HepG2 (cell line): ENCODE results near the gene TMEM271. TPM values are rescaled to one million over a fixed set of nuclear protein-coding genes. Genes with fewer than 3 reads are reported as not detected.

Source experiments
- ELK4 ChIP-seq: sonication (generic); formaldehyde crosslinking; IDR thresholded peaks from 2 replicates; pipeline ENCODE4 v1.9.0; 2021; ENCODE audit warnings: missing genetic modification reagents, borderline replicate concordance
- FOXO1 ChIP-seq: sonication (generic); formaldehyde crosslinking; IDR thresholded peaks from 2 replicates; pipeline ENCODE4 v1.4.0; 2020; ENCODE audit warnings: missing genetic modification reagents
- HOXA3 ChIP-seq: sonication (generic); formaldehyde crosslinking; IDR thresholded peaks from 2 replicates; pipeline ENCODE4 v1.5.0; 2020; ENCODE audit warnings: missing genetic modification reagents
- HOXA7 ChIP-seq: sonication (generic); formaldehyde crosslinking; IDR thresholded peaks from 2 replicates; pipeline ENCODE4 v1.8.1; 2022; ENCODE audit warnings: mild to moderate bottlenecking, missing genetic modification reagents, moderate library complexity
- NR2F1 ChIP-seq, 2 experiments: fragments of 450-650 bp in 1 of 2; formaldehyde crosslinking in 1 of 2; IDR thresholded peaks; 2 replicates each; pipeline versions ENCODE4 v1.5.0 to v1.6.1; 2016 to 2020; ENCODE audit warnings: mild to moderate bottlenecking in 1 of 2, missing compliant biosample characterization in 1 of 2, missing genetic modification reagents in 1 of 2, moderate library complexity in 1 of 2
- POLR2A ChIP-seq, 2 experiments: IDR thresholded peaks; 2 replicates each; pipeline ENCODE4 v1.6.1; 2011; ENCODE audit warnings: low read depth in 2 of 2, low read length in 2 of 2, mild to moderate bottlenecking in 1 of 2, moderate library complexity in 1 of 2; ENCODE audit not compliant: insufficient read depth in 1 of 2
- PRDM10 ChIP-seq: sonication (generic); formaldehyde crosslinking; IDR thresholded peaks from 2 replicates; pipeline ENCODE4 v1.4.0; 2020; ENCODE audit warnings: low read depth, missing genetic modification reagents
- SETDB1 ChIP-seq: sonication (generic); formaldehyde crosslinking; IDR thresholded peaks from 2 replicates; pipeline ENCODE4 v1.5.1; 2020; ENCODE audit warnings: missing genetic modification reagents, mild to moderate bottlenecking, borderline replicate concordance
- SIN3A ChIP-seq: IDR thresholded peaks from 2 replicates; pipeline ENCODE4 v1.6.1; 2011; ENCODE audit warnings: low read depth, mild to moderate bottlenecking, control low read depth, low read length, borderline replicate concordance
- THAP11 ChIP-seq: IDR thresholded peaks from 2 replicates; pipeline ENCODE4 v1.6.1; 2016; ENCODE audit warnings: missing biosample characterization, missing genetic modification reagents
- ZNF510 ChIP-seq: sonication (generic); formaldehyde crosslinking; IDR thresholded peaks from 2 replicates; pipeline ENCODE4 v1.4.0; 2020; ENCODE audit warnings: low read depth, mild to moderate bottlenecking, missing genetic modification reagents
- ZNF776 ChIP-seq: sonication (generic); formaldehyde crosslinking; IDR thresholded peaks from 2 replicates; pipeline ENCODE4 v1.4.0; 2020; ENCODE audit warnings: mild to moderate bottlenecking, missing genetic modification reagents
- ZSCAN25 ChIP-seq: sonication (generic); formaldehyde crosslinking; IDR thresholded peaks from 2 replicates; pipeline ENCODE4 v1.8.0; 2022; ENCODE audit warnings: mild to moderate bottlenecking, missing genetic modification reagents
- polyA plus RNA-seq, 8 experiments: library from polyadenylated mRNA; depleted of rRNA in 3 of 8; stranded (reverse) in 7 of 8; unstranded in 1 of 8; fragments of >200 nt; fragmentation: Illumina TruSeq in 4 of 8; extraction: Trizol in 4 of 8; gene quantifications; 2 replicates each; pipeline versions ENCODE4 v1.2.1 to v1.2.3, GENCODE V29; 2011 to 2016; ENCODE audit warnings: low read depth in 4 of 8, missing spikeins in 1 of 8, mixed read lengths in 1 of 8; ENCODE audit not compliant: insufficient read depth in 1 of 8
- total RNA-seq, 5 experiments: library from RNA; depleted of rRNA; stranded (reverse); fragments of >200 nt; fragmentation: Illumina TruSeq; extraction: Trizol; gene quantifications; 2 replicates each; pipeline ENCODE4 v1.2.3, GENCODE V29; 2016; ENCODE audit warnings: low read depth in 1 of 5
- TF ChIP-seq, protein P1 (sequence below), 2 experiments: fragments of 450-650 bp in 1 of 2; sonication (generic) in 1 of 2; formaldehyde crosslinking; IDR thresholded peaks; 2 replicates each; pipeline versions ENCODE4 v1.5.0 to v1.8.0; 2020 to 2022; ENCODE audit warnings: mild to moderate bottlenecking in 1 of 2, missing genetic modification reagents in 1 of 2

Gene TMEM271
- total and polyA plus RNA-seq, 2 of the 13 experiments (the other 11 are each of a cell fraction or from before 2014, with no cell fraction given), result not detected

DNA sequence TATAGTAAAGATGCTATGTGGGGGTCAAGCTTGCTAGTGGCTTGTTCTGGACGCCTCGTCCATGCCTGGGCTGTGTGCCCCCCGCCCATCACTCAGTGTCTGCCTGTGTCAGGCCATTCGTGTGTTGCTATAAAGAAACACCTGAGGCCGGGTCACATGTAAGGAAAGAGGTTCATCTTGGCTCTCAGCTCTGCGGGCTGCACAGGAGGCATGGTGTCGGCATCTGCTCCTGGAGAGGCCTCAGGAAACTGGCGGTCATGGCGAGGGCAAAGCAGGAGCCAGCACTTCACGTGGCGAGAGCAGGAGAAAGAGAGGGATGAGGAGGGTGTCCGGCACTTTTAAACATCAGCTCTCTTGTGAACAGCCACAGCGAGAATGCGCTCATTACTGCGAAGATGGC is 51.9 kb downstream of the TMEM271 start (continued):
- TF ChIP-seq PRDM10 (CRISPR knock-in tag) (no peak), HOXA7 (CRISPR knock-in tag) (no peak), ZNF510 (CRISPR knock-in tag) (no peak), SETDB1 (CRISPR knock-in tag) (no peak), ZSCAN25 (CRISPR knock-in tag) (no peak), ELK4 (CRISPR knock-in tag) (no peak), SIN3A (no peak), POLR2A (IDR thresholded peaks at IDR 0.05; ENCODE audit: insufficient read depth in 1 of 2, low read depth in 2 of 2, low read length in 2 of 2) (no peak), ZNF776 (CRISPR knock-in tag) (no peak), NR2F1 (CRISPR knock-in tag; IDR thresholded peaks at IDR 0.05) (no peak), THAP11 (CRISPR knock-in tag) (no peak), FOXO1 (CRISPR knock-in tag) (no peak), HOXA3 (CRISPR knock-in tag) (no peak)
- TF ChIP-seq, protein P1, sequence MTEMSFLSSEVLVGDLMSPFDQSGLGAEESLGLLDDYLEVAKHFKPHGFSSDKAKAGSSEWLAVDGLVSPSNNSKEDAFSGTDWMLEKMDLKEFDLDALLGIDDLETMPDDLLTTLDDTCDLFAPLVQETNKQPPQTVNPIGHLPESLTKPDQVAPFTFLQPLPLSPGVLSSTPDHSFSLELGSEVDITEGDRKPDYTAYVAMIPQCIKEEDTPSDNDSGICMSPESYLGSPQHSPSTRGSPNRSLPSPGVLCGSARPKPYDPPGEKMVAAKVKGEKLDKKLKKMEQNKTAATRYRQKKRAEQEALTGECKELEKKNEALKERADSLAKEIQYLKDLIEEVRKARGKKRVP (CRISPR knock-in tag; IDR thresholded peaks at IDR 0.05), result no peak

Other genes starting within 250 kb of the TMEM271 start
- gene ZNF141, start 238.5 kb downstream of the TMEM271 start, total RNA-seq (2016; rRNA removed; fragmentation: Illumina TruSeq; extraction: Trizol), result not detected in 2 replicates
- gene ZNF141, start 238.5 kb downstream of the TMEM271 start, polyA plus RNA-seq (2011; rRNA removed), result not detected in 2 replicates
- gene ZNF721, start 77.1 kb downstream of the TMEM271 start, total RNA-seq (2016; rRNA removed; fragmentation: Illumina TruSeq; extraction: Trizol), result 22.1 and 30.8 TPM in 2 replicates
- gene ZNF721, start 77.1 kb downstream of the TMEM271 start, polyA plus RNA-seq (2011; rRNA removed), result 7.3 and 8.5 TPM in 2 replicates
- 15.2 and 34.4 TPM in 2 replicates for gene PIGG, start 77.1 kb downstream of the TMEM271 start, total RNA-seq (2016; rRNA removed; fragmentation: Illumina TruSeq; extraction: Trizol)
- gene PIGG, start 77.1 kb downstream of the TMEM271 start, polyA plus RNA-seq (2011; rRNA removed), result 48.9 and 49.7 TPM in 2 replicates
- 0.38 TPM in 1 of 2 replicates, not detected in the other for gene PDE6B, start 49.3 kb upstream of the TMEM271 start, total RNA-seq (2016; rRNA removed; fragmentation: Illumina TruSeq; extraction: Trizol)
- 0.38 and 0.40 TPM in 2 replicates for gene PDE6B, start 49.3 kb upstream of the TMEM271 start, polyA plus RNA-seq (2011; rRNA removed)
- 753 and 1,048 TPM in 2 replicates for gene ATP5ME, start 98.0 kb upstream of the TMEM271 start, total RNA-seq (2016; rRNA removed; fragmentation: Illumina TruSeq; extraction: Trizol)
- gene ATP5ME, start 98.0 kb upstream of the TMEM271 start, polyA plus RNA-seq (2011; rRNA removed), result 301 and 305 TPM in 2 replicates
- gene MYL5, start 98.2 kb upstream of the TMEM271 start, total RNA-seq (2016; rRNA removed; fragmentation: Illumina TruSeq; extraction: Trizol), result 11.0 and 16.0 TPM in 2 replicates
- gene MYL5, start 98.2 kb upstream of the TMEM271 start, polyA plus RNA-seq (2011; rRNA removed), result 6.5 and 11.5 TPM in 2 replicates
- 0.07 TPM in 1 of 2 replicates, not detected in the other for gene SLC49A3, start 112.9 kb upstream of the TMEM271 start, total RNA-seq (2016; rRNA removed; fragmentation: Illumina TruSeq; extraction: Trizol)
- 0.17 and 0.22 TPM in 2 replicates for gene SLC49A3, start 112.9 kb upstream of the TMEM271 start, polyA plus RNA-seq (2011; rRNA removed)
- 24.2 and 28.6 TPM in 2 replicates for gene PCGF3, start 129.5 kb upstream of the TMEM271 start, total RNA-seq (2016; rRNA removed; fragmentation: Illumina TruSeq; extraction: Trizol)
- 66.2 and 80.8 TPM in 2 replicates for gene PCGF3, start 129.5 kb upstream of the TMEM271 start, polyA plus RNA-seq (2011; rRNA removed)
- 0.18 and 0.36 TPM in 2 replicates for gene CPLX1, start 249.8 kb upstream of the TMEM271 start, total RNA-seq (2016; rRNA removed; fragmentation: Illumina TruSeq; extraction: Trizol)
- gene CPLX1, start 249.8 kb upstream of the TMEM271 start, polyA plus RNA-seq (2011; rRNA removed), result 0.18 and 0.57 TPM in 2 replicates